ENCODE measurements around the gene DUSP10. TPM values are rescaled to one million over a fixed set of nuclear protein-coding genes. Genes with fewer than 3 reads are reported as not detected.

Gene DUSP10
- total RNA-seq, 1 experiment from 2014 or later: 1.7 TPM

- ChIA-PET POLR2A (no interaction called here), CTCF (no interaction called here), RAD21 (ENCODE audit: low non-redundant PET in 1 of 2, low total read pairs in 2 of 2, uncharacterized antibody in 2 of 2, unreplicated experiment in 2 of 2) (no interaction called here)
- Histone ChIP-seq H2AFZ (ENCODE audit: low read depth, low read length, poor library complexity, severe bottlenecking) (no peak overlapping the region), H3K27me3 (ENCODE audit: insufficient read depth, low read length) (no peaks in the 10 kb centered on the region), H3K4me2 (ENCODE audit: low read length) (no peak overlapping the region), H3K27ac (ENCODE audit: low read depth, low read length) (no peak overlapping the region), H4K20me1 (ENCODE audit: insufficient read depth) (no peaks in the 10 kb centered on the region), H3K79me2 (ENCODE audit: insufficient read depth, low read length) (no peaks in the 10 kb centered on the region), H3K4me1 (ENCODE audit: control insufficient read depth in 1 of 2, insufficient read depth in 2 of 2, low read length in 2 of 2) (no peaks in the 10 kb centered on the region), H3K9ac (ENCODE audit: low read length) (no peak overlapping the region), H3K9me2 (ENCODE audit: insufficient read depth) (no peaks in the 10 kb centered on the region), H3K36me3 (ENCODE audit: control insufficient read depth in 1 of 2, insufficient read depth in 2 of 2, low read length in 2 of 2) (no peaks in the 10 kb centered on the region), H3K4me3 (replicated peaks in 1 of 2; ENCODE audit: low read depth in 1 of 2, low read length in 2 of 2) (no peak overlapping the region), H3K9me3 (ENCODE audit: control insufficient read depth in 1 of 2, insufficient read depth in 1 of 2, low read depth in 1 of 2, low read length in 2 of 2) (no peaks in the 10 kb centered on the region)
- TF ChIP-seq FOSL1 (IDR thresholded peaks at IDR 0.05; ENCODE audit: low read depth) (no peak), ELF1 (IDR thresholded peaks at IDR 0.05; ENCODE audit: borderline replicate concordance, low read depth) (no peak), EGR1 (IDR thresholded peaks at IDR 0.05; ENCODE audit: low read depth) (no peak), POLR2AphosphoS5 (IDR thresholded peaks at IDR 0.05; ENCODE audit: low read depth, low read length) (no peak), SP1 (IDR thresholded peaks at IDR 0.05; ENCODE audit: low read depth) (no peak), ZFX (IDR thresholded peaks at IDR 0.05) (no peak), REST (IDR thresholded peaks at IDR 0.05; ENCODE audit: low read depth) (no peak), EZH2phosphoT487 (IDR thresholded peaks at IDR 0.05; ENCODE audit: borderline replicate concordance) (no peak), ZNF274 (IDR thresholded peaks at IDR 0.05; ENCODE audit: low read depth, low read length) (no peak), CBX3 (IDR thresholded peaks at IDR 0.05; ENCODE audit: low read depth) (no peak), RAD21 (IDR thresholded peaks at IDR 0.05; ENCODE audit: low read depth) (no peak), JUND (IDR thresholded peaks at IDR 0.05) (no peak)
- TF ChIP-seq, protein P1, sequence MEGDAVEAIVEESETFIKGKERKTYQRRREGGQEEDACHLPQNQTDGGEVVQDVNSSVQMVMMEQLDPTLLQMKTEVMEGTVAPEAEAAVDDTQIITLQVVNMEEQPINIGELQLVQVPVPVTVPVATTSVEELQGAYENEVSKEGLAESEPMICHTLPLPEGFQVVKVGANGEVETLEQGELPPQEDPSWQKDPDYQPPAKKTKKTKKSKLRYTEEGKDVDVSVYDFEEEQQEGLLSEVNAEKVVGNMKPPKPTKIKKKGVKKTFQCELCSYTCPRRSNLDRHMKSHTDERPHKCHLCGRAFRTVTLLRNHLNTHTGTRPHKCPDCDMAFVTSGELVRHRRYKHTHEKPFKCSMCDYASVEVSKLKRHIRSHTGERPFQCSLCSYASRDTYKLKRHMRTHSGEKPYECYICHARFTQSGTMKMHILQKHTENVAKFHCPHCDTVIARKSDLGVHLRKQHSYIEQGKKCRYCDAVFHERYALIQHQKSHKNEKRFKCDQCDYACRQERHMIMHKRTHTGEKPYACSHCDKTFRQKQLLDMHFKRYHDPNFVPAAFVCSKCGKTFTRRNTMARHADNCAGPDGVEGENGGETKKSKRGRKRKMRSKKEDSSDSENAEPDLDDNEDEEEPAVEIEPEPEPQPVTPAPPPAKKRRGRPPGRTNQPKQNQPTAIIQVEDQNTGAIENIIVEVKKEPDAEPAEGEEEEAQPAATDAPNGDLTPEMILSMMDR (IDR thresholded peaks at IDR 0.05 in 2 of 3, conservative IDR thresholded peaks at IDR 0.05 in 1 of 3; ENCODE audit: borderline replicate concordance in 1 of 3, insufficient read depth in 1 of 3, low read depth in 2 of 3, low read length in 2 of 3): no peak
- TF ChIP-seq, protein P2, sequence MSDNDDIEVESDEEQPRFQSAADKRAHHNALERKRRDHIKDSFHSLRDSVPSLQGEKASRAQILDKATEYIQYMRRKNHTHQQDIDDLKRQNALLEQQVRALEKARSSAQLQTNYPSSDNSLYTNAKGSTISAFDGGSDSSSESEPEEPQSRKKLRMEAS (IDR thresholded peaks at IDR 0.05): no peak
- TF ChIP-seq, protein P3, sequence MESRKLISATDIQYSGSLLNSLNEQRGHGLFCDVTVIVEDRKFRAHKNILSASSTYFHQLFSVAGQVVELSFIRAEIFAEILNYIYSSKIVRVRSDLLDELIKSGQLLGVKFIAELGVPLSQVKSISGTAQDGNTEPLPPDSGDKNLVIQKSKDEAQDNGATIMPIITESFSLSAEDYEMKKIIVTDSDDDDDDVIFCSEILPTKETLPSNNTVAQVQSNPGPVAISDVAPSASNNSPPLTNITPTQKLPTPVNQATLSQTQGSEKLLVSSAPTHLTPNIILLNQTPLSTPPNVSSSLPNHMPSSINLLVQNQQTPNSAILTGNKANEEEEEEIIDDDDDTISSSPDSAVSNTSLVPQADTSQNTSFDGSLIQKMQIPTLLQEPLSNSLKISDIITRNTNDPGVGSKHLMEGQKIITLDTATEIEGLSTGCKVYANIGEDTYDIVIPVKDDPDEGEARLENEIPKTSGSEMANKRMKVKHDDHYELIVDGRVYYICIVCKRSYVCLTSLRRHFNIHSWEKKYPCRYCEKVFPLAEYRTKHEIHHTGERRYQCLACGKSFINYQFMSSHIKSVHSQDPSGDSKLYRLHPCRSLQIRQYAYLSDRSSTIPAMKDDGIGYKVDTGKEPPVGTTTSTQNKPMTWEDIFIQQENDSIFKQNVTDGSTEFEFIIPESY (IDR thresholded peaks at IDR 0.05; ENCODE audit: extremely low read depth, insufficient replicate concordance, low read length): no peak
- intact Hi-C loops (cut with micrococcal nuclease): no loop called here
- DNase-seq (ENCODE audit: low read depth, low spot score) (no peak), ATAC-seq (no peak)
- BruUV-seq (replicated peaks): no TSS peak
These were observed 20.2 kb upstream of the DUSP10 start for GRCh38 chr1:221762121-221762520.

Data from HCT116 (cell line).